Fibroblast of upper back skin (primary cell): ENCODE results near the gene CENPP.
"Not testable (repeated sequence)": the region's sequence is repeated elsewhere in the genome, so short reads cannot be mapped to it uniquely, and the experiment has no call there.

Source experiments
- DNase-seq: peaks from one replicate; pipeline ENCODE4 v3.0.0-alpha.2; 2013

CENPP gene

DNA sequence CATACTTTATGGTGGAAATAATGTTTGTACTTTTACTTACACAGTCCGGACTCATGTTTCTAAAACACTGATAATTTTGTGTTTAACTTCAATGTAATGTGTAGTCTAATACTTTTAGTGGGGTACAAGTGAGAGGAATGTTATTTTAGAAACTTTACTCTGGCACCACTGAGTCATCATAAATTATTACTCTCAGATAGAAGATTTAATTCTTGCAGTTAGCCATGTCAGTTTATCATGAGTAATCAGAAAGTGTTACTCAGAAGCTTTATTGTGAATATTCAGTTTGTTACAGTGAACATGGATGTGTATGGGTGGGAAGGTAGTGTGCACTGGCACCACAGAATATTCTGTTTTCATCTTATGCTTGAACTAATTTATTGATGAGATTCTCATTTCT lies 58.6 kb downstream of the CENPP start:
- peak; percentile 61 for DNase-seq

DNA sequence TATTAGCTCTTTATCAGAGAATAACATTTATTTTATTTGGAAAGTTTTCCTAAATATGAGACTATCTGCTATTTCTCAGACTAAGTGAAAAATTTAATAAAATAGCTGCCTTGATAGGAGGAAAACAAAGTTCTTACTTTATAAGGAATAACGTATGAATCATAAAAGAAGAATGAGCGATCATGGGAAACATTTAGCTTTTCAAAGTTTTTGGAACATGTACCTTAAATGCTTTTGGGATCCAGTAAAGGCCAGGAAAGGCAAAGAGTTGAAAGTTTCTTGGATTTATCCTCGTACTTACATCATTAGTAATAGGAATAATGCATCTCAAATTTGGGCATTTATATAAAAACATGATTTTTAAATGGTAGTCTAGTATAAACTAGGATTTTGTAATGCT lies 59.2 kb downstream of the CENPP start:
- peak; percentile 60 for DNase-seq

DNA sequence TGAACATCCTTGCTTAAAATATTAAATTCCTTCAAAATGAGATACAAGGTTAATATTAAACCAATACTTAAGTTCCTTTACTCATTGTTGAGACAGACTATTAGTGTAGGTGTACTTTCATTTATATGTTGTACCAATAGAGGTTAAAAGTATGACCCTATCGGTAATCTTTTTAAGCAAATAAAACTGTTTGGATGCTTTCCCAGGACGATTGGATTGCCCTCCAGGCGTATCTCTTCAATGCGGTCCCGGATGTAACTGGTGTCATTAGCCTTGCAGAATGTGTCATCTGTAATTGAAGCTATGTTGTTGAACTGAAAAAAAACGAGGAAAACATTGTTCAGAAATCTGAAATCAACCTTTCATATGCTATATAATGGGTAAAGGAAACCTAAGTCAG lies 59.7 kb downstream of the CENPP start:
- DNase-seq: no peak

DNA sequence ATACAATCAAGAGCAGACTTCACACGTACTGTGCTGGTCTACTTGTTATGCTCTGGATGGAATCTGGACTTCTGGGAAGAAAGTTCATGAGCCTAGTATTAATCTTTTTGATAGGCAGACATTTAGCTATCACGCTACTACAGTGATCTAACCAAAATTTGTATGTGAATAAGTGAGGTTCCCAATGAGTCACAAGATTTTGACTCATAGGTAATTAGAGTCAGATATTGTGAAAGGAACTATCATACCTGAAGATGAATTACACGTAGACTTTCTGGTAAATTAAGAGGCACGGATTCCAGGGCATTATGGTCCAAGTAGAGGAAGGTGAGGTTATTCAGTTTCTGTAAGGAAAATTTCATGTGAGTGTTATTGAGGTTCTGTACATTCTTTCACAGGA lies 60.2 kb downstream of the CENPP start:
- peak; percentile 59 for DNase-seq

DNA sequence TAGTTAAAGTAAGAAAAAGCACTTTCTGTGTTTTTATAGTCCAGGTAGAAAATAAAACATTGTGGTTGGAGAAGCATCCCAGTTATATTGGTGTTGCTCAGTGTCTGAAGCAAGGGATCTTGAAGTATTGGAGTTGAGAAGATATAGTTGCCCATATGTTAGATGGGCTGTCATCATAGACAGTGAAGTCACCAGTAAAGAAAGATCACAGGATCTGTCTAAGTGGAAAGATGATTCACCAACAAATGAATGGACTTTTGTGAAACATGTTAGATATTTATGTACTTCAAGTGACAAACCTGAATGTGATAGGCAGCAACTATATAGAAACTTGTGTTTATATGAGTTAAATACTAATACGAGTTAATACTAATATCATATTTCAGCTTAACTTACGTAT lies 66.9 kb downstream of the CENPP start:
- DNase-seq: peak; percentile 44

DNA sequence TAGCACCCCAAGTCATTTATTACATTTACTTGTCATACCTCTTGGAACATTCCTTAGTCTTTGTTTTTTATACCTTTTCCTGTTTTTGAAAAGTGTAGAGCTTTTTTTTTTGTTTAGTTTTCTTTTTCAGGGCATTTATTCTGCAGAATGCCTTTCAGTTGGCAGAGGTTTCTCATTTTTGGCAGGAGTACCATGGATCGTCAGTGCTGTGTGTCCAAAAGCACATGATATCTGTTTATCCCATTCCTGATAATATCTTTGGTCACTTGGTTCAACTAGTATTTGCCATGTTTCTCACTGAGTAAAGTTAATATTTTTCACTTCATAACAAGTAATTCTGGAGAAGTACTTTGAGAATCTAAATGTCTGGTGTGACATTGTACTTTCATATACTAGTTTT lies 67.9 kb downstream of the CENPP start:
- DNase-seq: no peak

DNA sequence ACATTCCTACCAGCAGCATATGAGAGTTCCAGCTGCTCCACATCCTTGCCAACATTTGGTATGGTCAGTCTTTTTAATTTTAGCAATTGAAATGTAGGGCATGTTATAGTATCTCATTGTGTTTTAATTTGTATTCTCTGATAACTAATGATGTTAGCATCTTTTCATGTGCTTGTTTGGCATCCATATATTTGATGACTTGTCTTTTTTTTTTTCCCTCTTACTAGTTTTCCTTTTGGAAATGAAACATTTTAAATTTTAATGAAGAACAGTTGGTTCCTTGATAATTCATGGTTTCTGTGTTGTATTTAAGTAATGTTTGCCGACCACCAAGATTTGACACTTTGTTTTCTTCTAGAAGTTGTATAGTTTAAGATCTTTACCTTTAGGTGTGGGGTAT lies 69.9 kb downstream of the CENPP start:
- no peak for DNase-seq

DNA sequence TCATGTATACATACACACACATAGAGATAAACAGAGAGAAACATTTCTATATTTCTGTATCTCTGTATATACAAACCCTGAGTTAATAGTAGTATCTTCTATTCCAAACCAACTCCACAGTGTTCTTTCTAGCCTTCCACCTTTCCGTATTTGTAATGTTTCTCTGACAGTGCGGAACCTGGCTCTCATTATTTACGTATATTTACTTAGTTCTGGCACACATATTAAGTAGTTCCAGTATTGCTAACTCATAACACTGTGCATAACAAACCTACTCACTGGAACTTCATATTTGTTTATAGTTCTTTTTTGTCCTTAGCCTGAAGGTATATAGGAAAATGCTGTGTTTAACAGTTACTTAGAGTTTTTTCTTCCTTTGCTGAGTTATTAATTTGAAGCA lies 72.1 kb downstream of the CENPP start:
- DNase-seq: no peak

DNA sequence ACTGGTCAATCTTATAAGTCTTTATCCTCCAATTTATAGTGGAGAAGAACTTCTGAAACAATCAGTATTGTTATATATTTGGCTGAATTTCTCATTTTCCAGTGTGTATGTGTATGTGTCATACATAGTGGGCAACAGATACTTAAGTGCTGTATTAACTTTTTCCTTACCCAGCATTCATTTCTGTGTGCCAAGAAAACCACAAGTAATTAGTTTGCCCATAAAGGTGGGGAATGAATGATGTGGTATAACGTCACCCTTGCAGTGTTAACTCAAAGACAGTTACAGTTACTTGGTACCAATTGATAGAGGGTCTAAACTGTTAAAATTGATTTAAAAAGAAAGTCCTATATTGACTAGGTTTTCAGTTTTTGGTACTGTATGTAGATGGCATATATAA lies 76.6 kb downstream of the CENPP start:
- DNase-seq: no peak

DNA sequence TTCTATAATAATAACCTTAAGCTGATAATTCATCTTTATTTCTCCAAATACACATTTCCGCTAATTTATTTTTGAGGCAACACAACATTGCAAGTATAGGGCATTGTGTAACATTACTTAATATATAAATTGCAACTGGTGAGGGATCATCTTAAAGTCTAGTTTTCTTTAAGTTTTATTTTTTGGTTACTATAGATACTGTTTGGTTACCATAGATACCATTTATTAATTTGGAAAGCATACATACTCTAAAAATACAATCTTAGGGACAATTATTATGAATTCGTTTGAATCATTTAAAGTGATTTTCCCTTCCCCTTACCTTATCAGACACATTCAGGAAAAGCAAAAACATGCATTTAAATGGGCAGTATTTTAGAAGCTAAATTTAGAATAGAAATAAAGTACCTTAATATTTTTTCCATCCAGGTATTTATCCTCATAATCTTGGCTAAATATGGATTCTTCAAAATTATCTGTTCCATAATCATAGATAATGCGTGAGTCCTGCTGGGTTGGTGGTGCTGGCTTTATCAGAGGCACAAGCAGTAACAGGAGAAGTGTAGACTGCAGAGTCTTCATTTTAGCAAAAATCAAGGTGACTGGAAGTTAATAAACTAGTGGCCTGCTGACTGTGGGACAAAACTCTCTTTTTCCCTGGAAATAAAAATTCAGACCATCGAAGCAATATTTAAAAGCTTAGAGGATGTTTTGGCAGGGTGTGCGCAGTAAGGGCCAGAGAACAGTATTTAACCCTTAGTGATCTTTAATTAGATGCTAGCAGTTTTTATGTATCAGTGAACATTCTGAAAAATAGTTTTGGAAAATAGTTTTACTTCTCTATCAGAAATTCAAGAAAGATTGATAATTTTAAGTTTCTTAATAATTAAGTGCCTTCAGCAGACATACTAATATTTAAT lies 77.3 kb downstream of the CENPP start:
- no peak for DNase-seq

DNA sequence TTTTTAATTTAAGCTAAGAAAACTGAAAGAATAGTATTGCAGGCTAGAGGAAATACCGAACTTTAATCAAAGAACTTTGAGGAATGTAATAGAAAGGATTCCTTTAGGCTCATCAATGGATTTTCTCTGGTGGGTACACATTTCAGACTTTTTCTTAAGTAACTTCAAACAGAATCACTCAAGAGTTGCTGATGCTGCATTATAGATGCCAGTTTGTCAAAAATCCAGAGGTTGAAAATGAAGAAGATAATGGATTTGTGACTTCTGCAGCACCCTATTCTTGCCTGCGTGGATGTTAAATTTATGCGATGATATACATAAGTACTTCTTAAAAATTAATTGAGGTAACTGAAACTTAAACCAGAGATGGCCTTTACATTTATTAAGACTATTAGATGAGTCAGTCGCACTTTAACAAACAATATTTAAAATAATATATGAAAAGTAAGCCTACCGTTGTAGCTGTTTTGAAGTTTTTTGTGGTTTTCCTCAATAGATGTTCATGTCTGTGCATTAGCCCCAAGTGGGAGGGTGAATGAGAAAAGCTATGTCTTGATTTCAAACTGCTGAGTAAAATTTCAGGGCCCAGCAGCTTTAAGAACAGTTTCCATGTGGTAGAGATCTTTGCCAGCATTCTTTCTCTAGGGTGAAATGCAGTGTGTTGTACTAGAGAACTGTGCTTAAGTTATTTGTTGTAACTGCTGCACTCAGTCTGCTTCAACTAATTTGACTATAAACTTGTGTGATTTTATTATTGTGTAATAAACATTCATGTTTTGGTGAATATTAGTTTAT lies 78.5 kb downstream of the CENPP start, which contains the start of gene OGN:
Gene OGN, minus strand, starts transcription at position 537 of the 795 bp plus-strand sequence. CDS start 1,171 bp downstream, outside the sequence.
- DNase-seq: peak; percentile 56

DNA sequence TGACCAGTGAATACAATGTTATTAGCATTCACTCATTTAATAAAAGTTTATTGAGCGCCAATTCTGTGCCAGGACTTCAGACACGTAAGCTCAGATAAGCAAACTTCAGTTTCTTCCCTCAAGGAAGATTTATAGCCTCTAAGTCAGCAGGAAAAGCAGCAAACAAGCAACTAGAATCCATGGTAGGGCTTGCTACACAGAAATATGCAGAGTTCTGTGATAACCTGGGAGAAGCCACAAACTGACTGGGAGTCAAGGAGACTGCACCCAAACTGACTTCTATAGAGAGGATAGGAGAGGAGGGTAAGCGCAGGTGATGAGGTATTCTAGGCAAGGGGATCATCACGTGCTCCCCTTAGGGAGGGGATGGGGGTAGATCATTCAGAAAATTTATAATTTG lies 80.1 kb downstream of the CENPP start:
- no peak for DNase-seq

DNA sequence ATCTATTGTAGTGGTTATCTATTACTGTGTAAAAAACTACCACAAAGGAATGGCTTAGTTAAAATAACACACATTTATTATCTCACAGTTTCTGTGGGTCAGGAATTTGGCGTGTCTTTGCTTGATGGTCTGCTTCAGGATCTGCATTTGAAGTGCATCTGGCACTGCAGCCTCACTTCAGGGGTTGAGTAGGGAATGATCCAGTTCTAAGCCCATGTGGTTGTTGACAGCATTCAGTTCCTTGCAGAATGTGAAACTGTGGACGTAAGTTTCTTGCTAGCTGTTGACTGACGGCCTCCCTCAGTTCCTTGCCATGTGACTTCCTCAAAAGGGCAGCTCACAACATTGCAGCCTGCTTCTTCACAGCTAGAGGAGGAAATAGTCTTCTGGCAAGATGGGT lies 80.7 kb downstream of the CENPP start:
- DNase-seq: peak; percentile 52

DNA sequence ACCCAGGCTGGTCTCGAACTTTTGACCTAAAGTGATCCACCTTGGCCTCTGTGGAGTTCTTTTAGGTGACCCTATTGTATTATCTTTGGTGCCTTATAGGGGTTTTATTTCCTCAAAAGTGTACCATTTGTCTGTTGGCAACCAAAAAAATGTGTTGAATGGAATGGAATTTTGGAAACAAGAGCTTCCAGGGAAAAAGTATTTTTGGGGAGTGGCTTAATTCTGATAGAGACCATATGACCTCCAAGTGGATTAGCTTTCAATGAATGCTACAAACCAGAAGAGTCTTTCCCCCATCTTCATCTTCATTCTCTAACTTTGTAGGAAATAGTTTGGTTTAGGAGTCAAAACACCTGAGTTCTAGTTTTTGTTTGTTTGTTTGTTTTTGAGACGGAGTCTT lies 82.1 kb downstream of the CENPP start:
- DNase-seq: no peak

DNA sequence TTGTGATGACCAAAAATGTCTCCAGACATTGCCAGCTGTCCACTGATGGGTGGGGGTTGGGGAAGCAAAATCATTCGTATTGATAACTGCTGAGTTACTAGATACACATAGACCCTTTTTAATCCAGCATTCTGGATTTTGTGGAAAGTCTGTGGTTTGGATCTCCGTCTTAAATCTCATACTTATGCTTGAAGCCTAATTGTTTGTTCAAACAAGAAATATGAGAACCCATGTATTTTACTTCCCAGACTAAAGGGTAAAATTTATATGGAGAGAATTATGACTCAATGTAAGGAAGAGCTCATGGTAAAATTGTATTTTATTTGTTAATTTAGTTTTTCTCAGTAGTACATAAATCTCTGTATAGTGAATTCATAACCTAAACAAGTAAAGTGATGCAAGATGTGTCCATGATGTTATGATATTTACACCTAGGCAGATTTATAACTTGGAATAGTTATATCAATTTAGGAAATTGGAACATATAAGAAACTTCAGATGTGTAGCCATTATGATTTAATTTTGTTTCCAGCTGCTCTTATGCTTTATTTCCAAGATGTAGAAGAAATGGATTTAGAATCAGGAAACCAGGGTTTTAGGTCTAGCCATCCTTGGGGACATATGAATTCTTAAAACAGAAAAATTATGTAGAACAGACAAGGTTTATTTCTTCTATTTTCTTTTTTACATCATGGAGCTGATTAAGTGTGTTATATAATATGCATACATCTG lies 83.2 kb downstream of the CENPP start:
- DNase-seq: no peak

DNA sequence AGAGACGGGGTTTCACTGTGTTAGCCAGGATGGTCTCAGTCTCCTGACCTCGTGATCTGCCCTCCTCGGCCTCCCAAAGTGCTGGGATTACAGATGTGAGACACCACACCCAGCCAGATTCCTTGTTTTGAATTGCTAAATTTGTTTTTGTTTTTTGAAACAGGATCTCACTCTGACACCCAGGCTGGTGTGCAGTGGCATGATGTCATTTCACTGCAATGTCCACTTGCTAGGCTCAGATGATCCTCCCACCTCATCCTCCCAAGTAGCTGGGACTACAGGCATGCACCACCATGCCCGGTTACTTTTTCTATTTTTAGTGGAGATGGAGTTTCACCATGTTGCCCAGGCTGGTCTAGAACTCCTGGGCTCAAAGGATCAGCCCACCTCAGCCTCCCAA lies 85.4 kb downstream of the CENPP start:
- not testable (repeated sequence) for DNase-seq

DNA sequence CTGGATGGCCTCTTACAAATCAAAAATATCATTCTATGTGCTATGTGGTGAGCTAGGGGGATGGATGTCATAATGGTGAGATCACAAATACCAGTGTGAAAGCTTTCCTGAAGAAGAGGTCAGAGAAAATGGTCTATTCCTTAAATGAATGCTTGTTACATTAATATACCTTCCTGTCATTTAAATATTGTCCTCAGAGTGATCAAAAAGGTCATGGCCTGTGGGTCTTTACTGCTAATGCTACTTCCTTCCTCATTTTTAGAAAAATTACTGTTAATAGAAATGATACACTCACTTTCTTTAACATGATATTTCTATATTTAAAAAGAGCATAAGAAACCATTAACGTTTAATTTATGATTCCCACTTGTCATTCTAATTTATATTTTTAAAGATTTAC lies 88.8 kb downstream of the CENPP start:
- no peak for DNase-seq

DNA sequence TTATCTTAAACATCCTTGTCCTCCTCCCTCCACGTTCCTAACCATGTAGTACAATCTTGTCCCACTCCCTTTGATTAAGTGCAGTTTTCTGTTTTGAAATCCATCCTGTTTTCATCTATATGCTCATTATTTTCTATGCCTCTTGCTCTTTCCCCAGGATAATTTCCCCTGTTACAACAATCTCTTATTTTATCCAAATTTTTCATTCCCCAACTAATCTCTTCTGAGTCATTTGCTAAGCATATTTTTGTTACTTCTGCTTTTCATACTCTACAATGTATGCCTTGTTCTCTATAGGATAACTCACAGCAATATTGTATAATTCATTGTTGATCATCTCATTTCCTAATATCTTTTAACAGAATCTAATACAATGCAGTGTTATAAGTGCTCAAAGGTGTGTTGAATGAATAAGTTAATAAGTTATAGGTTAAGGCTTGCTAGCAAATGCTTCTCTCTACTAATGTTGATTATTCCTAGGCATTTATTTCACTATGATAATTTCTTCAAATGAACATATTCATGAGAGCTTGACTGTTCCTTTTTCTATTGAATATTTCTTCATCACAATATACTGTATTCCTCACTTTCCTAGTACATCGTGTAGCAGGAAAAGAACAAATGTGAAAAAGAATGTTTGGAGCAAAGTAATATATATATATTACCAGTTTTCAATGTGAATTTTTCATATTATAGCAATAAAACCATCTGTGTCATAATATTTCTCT lies 97.0 kb downstream of the CENPP start:
- no peak for DNase-seq

DNA sequence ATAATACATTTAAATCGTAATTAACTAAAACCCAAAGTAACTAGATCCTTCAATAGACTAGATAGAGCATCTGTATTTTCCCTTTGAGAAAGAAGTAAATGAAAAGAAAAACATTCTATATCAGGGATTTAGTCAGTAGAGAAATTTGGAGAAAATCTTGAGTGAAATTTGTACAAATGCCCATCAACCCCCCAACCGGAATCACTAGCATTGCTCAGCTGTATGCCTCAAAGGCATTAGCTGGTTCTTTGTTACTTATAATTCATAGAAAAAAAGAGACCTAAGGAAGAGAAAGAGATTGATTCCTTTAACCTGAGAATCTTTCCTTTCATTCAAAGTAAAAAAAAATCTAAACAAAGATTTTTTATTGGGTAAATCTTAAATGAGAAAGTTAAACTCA lies 97.9 kb downstream of the CENPP start:
- DNase-seq: no peak

DNA sequence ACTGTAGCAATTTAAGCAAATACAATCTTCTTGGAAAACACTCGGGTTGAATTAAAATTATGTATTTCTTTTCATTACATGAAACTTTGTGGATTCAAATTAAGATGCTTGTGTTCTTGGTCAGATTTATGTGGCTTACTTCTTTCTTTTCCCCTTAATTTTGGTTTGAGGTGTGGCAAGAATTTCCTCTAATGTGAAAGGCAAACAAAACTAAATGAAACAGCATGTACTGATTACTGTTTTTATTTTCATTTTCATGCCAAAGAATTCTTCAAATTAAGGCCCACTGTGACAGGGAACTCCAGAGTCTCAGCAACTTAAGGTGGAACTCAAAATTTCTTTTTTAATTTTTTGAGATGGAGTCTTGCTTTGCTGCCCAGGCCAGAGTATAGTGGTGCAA lies 98.6 kb downstream of the CENPP start, which contains the start of gene OMD:
Gene OMD, minus strand, starts transcription at position 132 of the 400 bp plus-strand sequence. CDS start 6,913 bp downstream, outside the sequence.
- DNase-seq: peak; percentile 53

DNA sequence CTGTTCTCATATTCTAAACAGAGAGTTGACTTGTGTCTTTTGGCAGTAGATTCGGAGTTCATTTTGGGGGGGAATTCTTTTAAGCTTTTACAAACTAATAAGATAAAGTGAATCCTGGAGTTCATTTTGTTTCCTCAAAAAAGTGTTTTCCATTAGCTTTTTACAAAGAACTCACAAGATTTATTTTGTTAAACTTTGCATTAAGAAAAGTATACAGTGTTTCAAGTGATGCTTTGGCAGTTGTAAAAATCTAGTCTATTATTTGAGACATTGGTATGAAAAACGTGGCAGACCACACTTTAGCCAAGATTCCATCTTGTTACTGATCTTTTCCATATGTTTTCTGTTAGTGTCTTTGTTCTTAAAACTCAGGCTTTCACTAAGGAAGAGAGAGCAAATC lies 99.7 kb downstream of the CENPP start:
- peak; percentile 79 for DNase-seq

DNA sequence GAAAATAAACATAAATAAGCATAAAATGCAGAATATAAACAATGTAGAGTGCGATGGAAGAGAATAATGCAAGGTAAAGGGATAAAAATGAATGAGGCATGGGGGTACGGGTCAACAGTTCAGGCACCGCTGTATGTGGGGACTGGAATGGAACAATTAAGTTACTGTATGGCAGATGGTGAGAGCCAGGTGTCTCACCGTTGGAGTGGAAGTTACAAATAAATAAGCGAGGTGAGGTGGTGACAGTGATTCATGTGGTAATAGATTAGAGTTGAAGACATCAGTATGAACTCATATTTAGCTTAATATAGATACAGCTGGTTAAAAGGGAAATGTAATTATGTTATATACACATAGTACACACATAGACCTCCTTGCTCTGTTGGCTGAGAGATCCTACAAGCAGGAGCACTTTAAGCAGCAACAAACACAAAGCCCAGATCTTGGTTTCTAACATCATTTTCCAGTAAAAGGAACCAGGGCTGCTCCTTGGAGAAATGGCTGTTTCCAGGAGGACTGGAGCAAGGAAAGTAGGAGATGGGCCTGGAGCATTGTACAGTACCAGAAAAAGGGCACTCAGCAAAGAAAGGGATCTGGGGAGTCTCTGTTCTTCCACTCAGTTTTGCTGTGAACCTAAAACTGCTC lies 100.9 kb downstream of the CENPP start:
- DNase-seq: no peak
